Inflammatory macrophage (primary cell): ENCODE results near the gene PTPN23.
"Not testable (repeated sequence)": the region's sequence is repeated elsewhere in the genome, so short reads cannot be mapped to it uniquely, and the experiment has no call there.

ENCODE experiments used
- DNase-seq, 2 donors: peaks; one replicate each; pipeline ENCODE4 v3.0.0-alpha.2; 2020 to 2022
- total RNA-seq, 18 experiments: gene quantifications; one replicate each; lab custom pipeline; 2026; ENCODE audit warnings: mixed read lengths in 6 of 18, inconsistent platforms in 2 of 18; lab: John Stamatoyannopoulos, UW

PTPN23 gene, protein sequence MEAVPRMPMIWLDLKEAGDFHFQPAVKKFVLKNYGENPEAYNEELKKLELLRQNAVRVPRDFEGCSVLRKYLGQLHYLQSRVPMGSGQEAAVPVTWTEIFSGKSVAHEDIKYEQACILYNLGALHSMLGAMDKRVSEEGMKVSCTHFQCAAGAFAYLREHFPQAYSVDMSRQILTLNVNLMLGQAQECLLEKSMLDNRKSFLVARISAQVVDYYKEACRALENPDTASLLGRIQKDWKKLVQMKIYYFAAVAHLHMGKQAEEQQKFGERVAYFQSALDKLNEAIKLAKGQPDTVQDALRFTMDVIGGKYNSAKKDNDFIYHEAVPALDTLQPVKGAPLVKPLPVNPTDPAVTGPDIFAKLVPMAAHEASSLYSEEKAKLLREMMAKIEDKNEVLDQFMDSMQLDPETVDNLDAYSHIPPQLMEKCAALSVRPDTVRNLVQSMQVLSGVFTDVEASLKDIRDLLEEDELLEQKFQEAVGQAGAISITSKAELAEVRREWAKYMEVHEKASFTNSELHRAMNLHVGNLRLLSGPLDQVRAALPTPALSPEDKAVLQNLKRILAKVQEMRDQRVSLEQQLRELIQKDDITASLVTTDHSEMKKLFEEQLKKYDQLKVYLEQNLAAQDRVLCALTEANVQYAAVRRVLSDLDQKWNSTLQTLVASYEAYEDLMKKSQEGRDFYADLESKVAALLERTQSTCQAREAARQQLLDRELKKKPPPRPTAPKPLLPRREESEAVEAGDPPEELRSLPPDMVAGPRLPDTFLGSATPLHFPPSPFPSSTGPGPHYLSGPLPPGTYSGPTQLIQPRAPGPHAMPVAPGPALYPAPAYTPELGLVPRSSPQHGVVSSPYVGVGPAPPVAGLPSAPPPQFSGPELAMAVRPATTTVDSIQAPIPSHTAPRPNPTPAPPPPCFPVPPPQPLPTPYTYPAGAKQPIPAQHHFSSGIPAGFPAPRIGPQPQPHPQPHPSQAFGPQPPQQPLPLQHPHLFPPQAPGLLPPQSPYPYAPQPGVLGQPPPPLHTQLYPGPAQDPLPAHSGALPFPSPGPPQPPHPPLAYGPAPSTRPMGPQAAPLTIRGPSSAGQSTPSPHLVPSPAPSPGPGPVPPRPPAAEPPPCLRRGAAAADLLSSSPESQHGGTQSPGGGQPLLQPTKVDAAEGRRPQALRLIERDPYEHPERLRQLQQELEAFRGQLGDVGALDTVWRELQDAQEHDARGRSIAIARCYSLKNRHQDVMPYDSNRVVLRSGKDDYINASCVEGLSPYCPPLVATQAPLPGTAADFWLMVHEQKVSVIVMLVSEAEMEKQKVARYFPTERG (N-terminal part only)
- 3.2 to 49.6 (median 13.3) reads per million in 18 experiments for total RNA-seq

DNA sequence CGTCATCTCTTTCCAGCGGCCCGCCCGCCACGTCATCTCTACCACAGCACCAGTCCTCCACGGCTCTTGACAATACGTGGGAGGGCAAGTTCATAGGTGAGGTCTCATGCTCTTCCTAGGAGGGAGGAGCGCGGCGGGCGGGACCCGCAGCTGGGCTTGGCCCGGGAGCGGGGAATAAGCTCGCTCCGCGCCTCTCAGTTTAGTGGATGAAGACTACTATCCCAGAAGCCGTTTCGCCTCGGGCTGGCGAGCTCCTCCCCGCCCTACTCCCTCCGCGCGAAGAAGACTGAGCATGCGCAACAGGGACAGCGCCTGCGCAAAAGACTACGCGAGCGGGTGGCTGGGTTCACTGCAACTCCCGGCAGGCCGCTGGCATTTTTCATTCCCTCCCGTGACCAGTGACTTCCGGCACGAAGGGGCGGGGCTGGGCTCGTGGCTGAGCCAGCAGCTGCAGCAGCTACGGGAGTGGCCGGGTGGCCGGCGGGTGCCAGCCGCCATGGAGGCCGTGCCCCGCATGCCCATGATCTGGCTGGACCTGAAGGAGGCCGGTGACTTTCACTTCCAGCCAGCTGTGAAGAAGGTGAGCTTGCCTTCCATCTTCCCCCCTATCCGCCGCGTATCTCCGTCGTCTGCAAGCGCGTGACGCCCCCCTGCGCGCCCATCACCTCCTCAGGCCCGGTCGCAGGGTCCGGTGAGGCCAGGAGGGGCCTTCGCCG, at the start of gene PTPN23:
TSS of gene PTPN23 (plus strand) at position 421 of the 716 bp plus-strand sequence. CDS start at position 497, 76 bp downstream.
- peak; percentile 99 for DNase-seq

DNA sequence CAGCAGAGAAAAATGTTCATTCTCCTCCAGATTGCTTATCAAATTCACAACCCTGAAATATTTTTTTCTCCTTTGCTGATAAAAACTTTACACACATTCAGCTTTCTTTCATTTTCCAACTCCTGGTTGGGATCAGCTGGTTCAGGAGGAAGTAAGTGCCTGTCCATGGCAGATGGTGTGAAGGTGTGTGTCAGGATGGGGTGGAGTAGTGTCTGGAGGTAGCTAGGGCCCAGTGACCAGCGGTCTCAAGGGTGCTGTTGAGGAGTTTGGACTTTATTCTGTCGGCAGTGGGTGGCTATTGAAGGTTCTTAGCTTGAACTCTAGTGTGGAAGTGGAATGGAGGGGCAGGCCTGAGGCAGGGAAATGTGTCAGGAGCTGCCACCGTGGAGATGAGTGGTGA, 46.9 kb upstream of the PTPN23 start:
- no peak for DNase-seq

DNA sequence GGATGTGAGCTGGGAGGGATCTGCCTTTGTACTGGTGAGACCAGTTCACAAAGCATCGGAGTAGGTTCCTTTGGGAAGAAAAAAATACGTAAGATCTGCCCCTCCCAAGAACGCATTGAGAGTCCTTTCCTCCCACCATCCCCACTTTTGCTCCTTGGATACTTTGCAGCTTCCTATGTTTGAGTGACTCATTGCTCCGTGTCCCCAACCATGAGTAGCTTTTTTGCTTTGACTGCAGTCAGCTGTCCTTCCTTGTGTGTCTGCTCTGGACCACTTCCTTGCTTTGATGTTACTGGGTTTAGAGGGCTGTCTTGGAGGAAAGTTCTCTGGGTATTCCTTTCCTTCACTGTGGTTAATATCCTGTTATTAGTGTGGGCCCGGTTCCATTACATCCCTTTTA, 43.2 kb upstream of the PTPN23 start:
- DNase-seq, result no peak

DNA sequence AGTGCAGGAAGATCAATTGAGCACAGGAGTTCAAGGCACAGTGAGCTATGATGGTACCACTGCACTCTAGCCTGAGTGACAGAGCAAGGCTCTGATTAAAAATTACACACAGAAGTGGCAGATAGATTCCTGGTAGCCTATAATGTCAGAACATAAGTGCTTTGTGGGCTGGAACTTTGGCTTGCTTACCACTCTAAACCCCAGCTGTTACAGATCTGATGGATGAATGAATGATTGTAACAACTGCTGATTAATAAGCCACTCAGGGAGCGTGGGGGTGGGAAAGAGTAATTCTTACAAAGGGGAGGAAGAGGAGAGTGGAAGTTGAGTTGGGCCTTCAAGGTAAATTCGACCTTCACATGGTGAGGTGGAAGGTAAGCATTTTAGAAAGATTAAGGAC, 40.9 kb upstream of the PTPN23 start:
- no peak for DNase-seq

DNA sequence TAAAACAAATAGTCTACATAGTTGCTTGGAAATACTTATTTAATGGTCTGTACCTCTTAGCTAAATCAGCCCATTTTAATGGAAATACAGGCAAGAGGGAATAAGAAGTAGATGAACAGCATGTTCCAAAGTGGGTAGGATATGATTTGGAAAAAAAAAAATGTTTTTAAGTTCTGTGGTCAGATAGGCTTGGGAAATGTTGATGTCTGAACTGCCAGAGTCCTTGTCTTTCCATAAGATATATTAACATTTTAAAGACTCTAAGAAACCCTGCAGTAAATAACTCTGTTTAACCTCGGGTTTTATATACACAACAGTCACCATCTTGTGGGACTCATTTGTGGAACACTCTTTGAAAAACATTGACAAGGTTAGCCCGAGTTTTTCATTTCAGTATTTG, 40.0 kb upstream of the PTPN23 start:
- DNase-seq, result no peak

- no peak for DNase-seq
These were observed 38.7 kb upstream of the PTPN23 start for GRCh38 chr3:47342151-47342550.

GRCh38 chr3:47342812-47343211, 38.0 kb upstream of the PTPN23 start:
- DNase-seq, result no peak

GRCh38 chr3:47343471-47343971, 37.3 kb upstream of the PTPN23 start:
- no peak for DNase-seq

DNA sequence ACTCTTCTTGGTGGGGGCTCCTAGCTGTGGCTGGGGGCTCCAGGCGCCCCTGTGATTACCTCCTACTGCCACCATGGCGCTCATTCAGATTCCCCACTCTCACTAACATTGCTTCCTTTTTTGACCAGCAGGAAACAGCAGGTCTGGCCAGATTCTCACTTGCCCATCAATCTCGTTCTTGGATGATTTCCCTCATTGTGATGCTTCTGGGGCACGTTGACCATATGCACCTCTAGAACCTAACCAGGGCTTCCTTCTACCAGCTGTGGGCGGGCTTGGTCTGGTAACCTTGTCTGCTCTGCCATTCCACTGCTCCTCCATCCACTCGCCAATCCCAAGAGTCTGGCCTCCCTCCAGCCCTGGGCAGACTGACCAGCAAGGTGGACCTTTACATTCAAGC, 35.9 kb upstream of the PTPN23 start:
- DNase-seq, result no peak

DNA sequence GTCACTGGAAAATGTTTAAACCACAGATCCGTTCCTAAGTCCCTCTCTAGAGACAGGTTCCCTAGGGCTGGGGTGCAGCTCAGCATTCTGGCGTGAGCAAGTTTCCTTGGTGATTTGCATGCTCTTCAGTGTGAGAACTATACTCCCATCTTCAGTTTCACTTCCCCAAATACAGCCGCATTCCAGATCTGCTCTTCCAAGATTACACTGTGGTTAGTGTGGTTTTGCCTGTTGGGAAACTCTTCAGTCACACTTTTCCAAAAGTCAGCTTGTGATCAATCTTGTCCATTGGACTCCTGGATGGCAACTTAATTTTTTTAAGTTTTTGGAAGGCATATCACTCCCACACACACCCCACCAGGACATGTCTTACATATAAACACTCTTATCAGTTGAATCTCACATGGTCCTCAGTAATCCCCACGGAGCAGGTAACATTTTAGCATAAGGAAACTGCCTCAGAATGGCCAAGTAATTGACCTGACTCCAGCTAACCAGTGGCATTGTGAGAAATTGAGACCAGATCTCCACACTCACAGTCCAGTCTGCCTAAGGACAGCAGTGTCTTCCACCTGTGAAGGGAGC, 33.5 kb upstream of the PTPN23 start:
- DNase-seq, result peak; percentile 82 to 85

GRCh38 chr3:47348411-47349154, 32.2 kb upstream of the PTPN23 start:
- DNase-seq, result no peak

- no peak for DNase-seq
These were observed 25.8 kb upstream of the PTPN23 start for GRCh38 chr3:47355010-47355409.

GRCh38 chr3:47356201-47356600, 24.6 kb upstream of the PTPN23 start:
- no peak for DNase-seq

GRCh38 chr3:47359323-47359722, 21.5 kb upstream of the PTPN23 start:
- DNase-seq, result no peak

DNA sequence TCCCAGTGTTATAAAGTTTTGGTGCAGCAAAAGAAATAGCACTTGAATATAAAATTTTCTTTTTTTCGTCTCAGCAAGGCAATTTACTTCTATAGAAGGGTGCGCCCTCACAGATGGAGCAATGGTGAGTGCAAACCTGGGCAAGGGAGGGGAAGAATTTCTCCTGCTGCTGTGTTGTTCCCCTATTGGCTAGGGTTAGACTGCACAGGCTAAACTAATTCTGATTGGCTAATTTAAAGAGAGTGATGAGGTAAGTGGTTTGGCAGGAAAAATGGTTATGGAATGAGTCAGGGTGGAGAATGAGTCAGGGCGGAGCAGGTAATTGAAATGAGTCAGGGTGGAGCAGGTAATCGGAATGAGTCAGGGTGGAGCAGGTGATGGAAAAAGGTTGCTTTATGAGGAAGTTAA, 20.7 kb upstream of the PTPN23 start:
- DNase-seq, result not testable (repeated sequence)

GRCh38 chr3:47362701-47363100, 18.1 kb upstream of the PTPN23 start:
- DNase-seq, result peak; percentile 67 to 78

- DNase-seq, result no peak
These were observed 15.3 kb upstream of the PTPN23 start for GRCh38 chr3:47365213-47366153.

- no peak for DNase-seq
These were observed 14.0 kb upstream of the PTPN23 start for GRCh38 chr3:47366833-47367232.

DNA sequence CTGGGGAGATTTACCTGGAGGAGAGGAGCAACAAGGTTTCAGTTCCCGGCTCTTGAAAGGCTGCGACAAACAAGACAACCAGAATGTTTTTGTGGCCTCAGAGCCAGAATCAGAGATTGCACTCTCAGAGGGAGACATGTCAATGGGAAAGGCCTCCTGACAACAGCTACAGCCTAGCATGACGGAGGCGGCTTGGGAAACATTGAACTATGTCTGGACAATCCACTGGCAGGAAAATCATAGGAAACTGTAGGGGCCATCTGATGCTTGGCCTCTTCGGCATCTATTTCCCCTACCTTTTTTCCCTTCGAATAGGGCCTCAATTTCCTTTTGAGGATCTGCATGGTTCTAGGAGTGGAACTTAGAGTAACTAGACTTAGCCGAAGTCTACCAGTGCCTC, 13.2 kb upstream of the PTPN23 start:
- DNase-seq, result no peak
